OCI-LY3 (cell line): ENCODE measurements around the gene FBN2.

Source experiments
- H2AFZ ChIP-seq: fragments of 200-600, 300-600 bp; shearing (Covaris generic); 2 replicates; pipeline ENCODE4 v1.6.0; 2014; ENCODE audit warnings: antibody characterized with exemption, low read depth, low read length
- H3K27ac ChIP-seq: fragments of 200-600, 300-600 bp; sonication (generic); 2 replicates; pipeline ENCODE4 v1.5.1; 2014; ENCODE audit warnings: mild to moderate bottlenecking, low read length, moderate library complexity, mixed read lengths
- H3K27me3 ChIP-seq: fragments of 200-600, 300-600 bp; sonication (generic); 2 replicates; pipeline ENCODE4 v1.6.1; 2014; ENCODE audit warnings: low read depth, low read length, mixed read lengths
- H3K36me3 ChIP-seq: fragments of 200-600, 300-600 bp; sonication (generic); replicated peaks from 2 replicates; pipeline ENCODE3; 2014; ENCODE audit warnings: low read depth, low read length, mixed read lengths
- H3K4me1 ChIP-seq: fragments of 300-600, 200-600 bp; sonication (generic); 2 replicates; pipeline ENCODE4 v1.6.1; 2014; ENCODE audit warnings: low read length, mixed read lengths
- H3K4me2 ChIP-seq: fragments of 200-600, 300-600 bp; sonication (generic); 2 replicates; pipeline ENCODE4 v1.6.1; 2014; ENCODE audit warnings: low read length, mixed read lengths
- H3K4me3 ChIP-seq: fragments of 300-600, 200-600 bp; sonication (generic); 2 replicates; pipeline ENCODE4 v1.5.1; 2014; ENCODE audit warnings: antibody characterized with exemption, mild to moderate bottlenecking, low read length, moderate library complexity
- H3K79me2 ChIP-seq: fragments of 300-600, 200-600 bp; shearing (Covaris generic); 2 replicates; pipeline ENCODE4 v1.6.1; 2014; ENCODE audit warnings: mild to moderate bottlenecking, low read length, mixed read lengths
- H3K9ac ChIP-seq: fragments of 300-600, 200-600 bp; shearing (Covaris generic); 2 replicates; pipeline ENCODE4 v1.6.0; 2014; ENCODE audit warnings: mild to moderate bottlenecking, low read length, moderate library complexity
- H3K9me3 ChIP-seq: fragments of 200-600, 300-600 bp; shearing (Covaris generic); 2 replicates; pipeline ENCODE4 v1.6.1; 2014; ENCODE audit warnings: low read length, mixed read lengths; ENCODE audit not compliant: insufficient read depth
- H4K20me1 ChIP-seq: fragments of 200-600, 300-600 bp; sonication (generic); 2 replicates; pipeline ENCODE4 v1.6.1; 2016; ENCODE audit warnings: low read length, mixed read lengths; ENCODE audit not compliant: insufficient read depth
- EZH2phosphoT487 ChIP-seq: fragments of 200-600 bp; shearing (Covaris generic); IDR thresholded peaks from 2 replicates; pipeline ENCODE4 v1.6.1; 2018; ENCODE audit warnings: antibody characterized with exemption, mixed run types, low read depth
- TF ChIP-seq, protein P1 (sequence below): fragments of 200-600, 300-600 bp; sonication (generic); IDR thresholded peaks from 2 replicates; pipeline ENCODE4 v1.5.1; 2014; ENCODE audit warnings: antibody characterized with exemption, low read length, low read depth

The FBN2 gene

DNA sequence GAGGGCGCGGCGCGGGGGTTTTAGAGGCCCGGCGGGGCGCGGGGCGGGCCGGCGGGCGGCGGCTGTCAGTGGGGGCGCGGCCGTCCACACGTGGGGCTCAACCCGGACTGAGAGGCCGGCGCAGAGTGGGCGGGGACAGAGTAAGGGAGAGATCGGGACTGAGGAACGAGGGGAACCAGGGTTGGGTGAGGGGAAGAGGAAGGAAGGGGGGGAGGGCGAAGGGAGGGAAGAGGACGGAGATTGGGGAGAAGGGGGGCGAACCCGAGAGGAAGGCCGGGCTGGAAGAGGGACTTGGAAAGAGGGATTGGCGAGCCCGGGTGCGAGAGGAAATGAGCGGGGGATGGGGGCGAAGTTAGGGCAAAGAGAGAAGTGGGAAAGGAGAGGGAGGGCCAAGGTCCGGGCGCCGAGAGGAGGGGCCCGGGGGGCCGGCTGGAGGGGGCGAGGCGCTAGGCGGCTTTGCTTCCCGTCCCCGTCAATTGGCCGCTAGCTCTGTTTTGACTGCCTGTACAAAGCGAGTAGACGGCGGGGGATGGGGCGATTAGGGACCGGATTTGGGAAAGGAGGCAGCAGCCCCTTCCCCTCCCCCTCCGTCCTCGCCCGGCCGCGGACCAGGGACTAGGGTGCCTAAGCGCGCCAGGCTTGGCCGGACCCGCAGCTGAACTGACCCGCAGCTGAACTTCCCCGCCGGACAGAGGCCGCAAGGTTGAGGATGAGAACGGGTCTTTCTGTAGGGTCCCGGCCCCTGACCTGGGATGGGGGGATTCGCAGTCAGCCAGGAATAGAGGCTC, 399 bp upstream of the FBN2 start:
- TF ChIP-seq, protein P1, sequence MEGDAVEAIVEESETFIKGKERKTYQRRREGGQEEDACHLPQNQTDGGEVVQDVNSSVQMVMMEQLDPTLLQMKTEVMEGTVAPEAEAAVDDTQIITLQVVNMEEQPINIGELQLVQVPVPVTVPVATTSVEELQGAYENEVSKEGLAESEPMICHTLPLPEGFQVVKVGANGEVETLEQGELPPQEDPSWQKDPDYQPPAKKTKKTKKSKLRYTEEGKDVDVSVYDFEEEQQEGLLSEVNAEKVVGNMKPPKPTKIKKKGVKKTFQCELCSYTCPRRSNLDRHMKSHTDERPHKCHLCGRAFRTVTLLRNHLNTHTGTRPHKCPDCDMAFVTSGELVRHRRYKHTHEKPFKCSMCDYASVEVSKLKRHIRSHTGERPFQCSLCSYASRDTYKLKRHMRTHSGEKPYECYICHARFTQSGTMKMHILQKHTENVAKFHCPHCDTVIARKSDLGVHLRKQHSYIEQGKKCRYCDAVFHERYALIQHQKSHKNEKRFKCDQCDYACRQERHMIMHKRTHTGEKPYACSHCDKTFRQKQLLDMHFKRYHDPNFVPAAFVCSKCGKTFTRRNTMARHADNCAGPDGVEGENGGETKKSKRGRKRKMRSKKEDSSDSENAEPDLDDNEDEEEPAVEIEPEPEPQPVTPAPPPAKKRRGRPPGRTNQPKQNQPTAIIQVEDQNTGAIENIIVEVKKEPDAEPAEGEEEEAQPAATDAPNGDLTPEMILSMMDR: no peak
- Histone ChIP-seq H3K4me3 (no peak overlapping the region), H3K4me2 (no peak overlapping the region), H3K27me3 (no peaks in the 10 kb centered on the region), H3K4me1 (no peaks in the 10 kb centered on the region), H3K9ac (no peak overlapping the region), H3K9me3 (no peaks in the 10 kb centered on the region), H3K79me2 (no peaks in the 10 kb centered on the region), H3K36me3 (no peaks in the 10 kb centered on the region), H2AFZ (no peak overlapping the region), H3K27ac (no peak overlapping the region), H4K20me1 (no peaks in the 10 kb centered on the region)

DNA sequence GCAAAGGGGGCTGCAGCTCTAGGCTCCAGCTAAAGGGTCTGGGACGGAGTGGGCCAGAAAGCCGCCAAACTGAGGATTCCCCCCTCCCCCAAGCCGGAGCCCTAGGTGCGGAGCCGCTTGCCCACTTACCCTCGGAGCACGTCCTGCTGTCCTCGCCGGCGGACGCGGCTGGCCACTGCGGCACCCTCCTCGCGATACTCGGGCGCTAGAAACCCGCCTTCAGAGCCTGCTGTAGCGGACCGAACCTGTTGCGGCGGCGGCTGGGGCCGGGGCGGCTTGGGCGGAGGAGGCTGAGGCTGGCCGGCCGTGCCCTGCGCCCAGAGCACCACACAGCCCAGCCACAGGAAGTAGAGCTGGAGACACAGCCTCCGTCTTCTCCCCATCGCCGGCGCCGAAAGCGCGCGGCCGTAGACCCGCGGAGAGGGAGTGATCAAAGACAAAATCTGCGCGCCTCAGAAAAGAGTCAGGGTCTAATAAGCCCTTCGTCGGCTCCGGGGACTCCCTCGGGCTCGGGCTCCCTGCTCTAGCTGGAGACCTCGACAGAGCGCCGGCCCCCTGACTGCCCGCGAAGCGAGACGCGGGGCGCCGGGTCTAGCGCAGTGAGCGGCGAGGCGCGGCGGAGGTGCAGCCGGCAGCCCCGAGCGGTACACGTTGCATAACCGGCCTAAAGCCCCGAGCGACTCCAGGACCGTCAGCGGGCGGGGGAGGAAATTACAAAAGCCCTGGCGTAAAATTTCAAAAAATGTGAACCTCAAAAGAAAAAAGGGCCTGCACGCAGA, 635 bp downstream of the FBN2 start:
- Histone ChIP-seq H3K79me2 (no peaks in the 10 kb centered on the region), H3K4me3 (no peak overlapping the region), H2AFZ (no peak overlapping the region), H3K9ac (no peak overlapping the region), H3K27ac (no peak overlapping the region), H4K20me1 (no peaks in the 10 kb centered on the region), H3K4me2 (no peak overlapping the region), H3K36me3 (no peaks in the 10 kb centered on the region), H3K4me1 (no peaks in the 10 kb centered on the region), H3K27me3 (no peaks in the 10 kb centered on the region), H3K9me3 (no peaks in the 10 kb centered on the region)
- TF ChIP-seq EZH2phosphoT487: no peak
- TF ChIP-seq, protein P1: no peak

DNA sequence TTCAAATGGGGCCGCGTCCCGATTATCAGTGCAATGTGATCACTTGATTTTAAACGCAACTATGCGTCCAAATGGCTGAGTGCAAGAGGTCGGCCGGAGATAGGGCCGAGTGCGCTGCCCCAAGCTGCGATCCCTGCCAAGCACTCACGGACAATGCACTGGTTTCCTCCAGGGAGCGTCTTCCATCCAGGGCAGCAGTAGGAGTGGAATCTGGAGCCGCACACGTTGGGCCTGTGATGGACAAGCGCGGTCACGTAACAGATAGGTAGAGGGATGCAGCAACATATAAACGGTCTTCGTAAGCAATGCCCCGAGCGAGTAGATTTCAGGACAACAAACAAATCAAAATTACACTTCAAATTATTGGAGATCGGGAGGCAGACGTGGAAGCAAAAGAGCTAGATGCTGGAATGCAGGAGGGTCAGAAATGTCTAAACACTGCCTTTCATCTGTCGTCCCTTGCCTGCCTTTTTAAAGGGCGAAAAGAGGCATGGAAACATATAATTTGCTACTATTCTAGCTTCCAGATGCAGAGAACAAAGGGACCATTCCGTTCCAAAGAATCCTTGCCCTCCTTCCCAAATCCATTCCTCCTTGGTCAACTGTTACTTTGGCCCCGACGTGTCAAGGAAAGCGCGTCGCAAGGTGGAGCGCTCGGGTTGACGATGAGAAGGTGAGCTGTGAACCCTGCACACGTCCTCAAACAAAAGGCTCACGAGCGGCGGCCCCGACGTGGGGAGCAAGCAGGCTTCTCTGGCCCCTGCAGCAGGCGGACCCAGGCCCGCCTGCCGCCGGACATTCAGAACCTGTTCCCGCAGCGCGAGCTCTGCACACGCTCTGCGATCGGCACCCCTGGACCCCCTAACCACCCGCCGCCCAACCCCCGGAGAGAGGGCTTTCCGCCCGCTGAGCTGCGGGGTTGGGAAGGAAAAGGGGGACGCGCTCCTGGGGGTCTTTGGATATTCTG, 1.5 kb downstream of the FBN2 start:
- TF ChIP-seq, protein P1: no peak
- no peak for TF ChIP-seq EZH2phosphoT487
- H3K4me3 ChIP-seq: no peak overlapping the region
- no peaks in the 10 kb centered on the region for H3K27me3 ChIP-seq
- no peaks in the 10 kb centered on the region for H3K4me1 ChIP-seq
- no peak overlapping the region for H3K4me2 ChIP-seq
- no peak overlapping the region for H3K9ac ChIP-seq
- H3K36me3 ChIP-seq: no peaks in the 10 kb centered on the region
- H3K9me3 ChIP-seq: no peaks in the 10 kb centered on the region
- H2AFZ ChIP-seq: no peak overlapping the region
- no peaks in the 10 kb centered on the region for H3K79me2 ChIP-seq
- no peaks in the 10 kb centered on the region for H4K20me1 ChIP-seq
- no peak overlapping the region for H3K27ac ChIP-seq

DNA sequence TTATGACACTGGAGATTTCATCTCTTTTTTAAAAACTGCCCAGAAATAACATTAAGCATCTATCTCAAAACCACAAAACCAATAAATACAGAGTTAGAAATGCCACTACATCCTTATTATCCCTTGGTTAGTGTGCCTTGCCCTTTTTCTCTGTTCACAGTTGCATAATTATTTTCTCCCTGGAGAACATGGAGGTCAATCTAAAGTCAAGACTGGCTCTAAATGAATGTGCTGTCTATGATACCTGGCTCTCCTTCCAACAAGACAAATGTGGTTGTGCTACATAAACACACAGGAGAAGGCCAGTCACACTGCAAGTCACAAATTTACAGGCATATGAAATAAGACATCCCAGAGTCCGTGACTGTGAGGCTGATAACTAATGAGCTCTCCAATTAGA, 2.8 kb downstream of the FBN2 start:
- no peaks in the 10 kb centered on the region for H3K4me1 ChIP-seq
- H2AFZ ChIP-seq: no peak overlapping the region
- no peaks in the 10 kb centered on the region for H3K36me3 ChIP-seq
- no peaks in the 10 kb centered on the region for H4K20me1 ChIP-seq
- no peak overlapping the region for H3K27ac ChIP-seq
- no peaks in the 10 kb centered on the region for H3K27me3 ChIP-seq
- no peak overlapping the region for H3K4me2 ChIP-seq
- H3K4me3 ChIP-seq: no peak overlapping the region
- H3K9ac ChIP-seq: no peak overlapping the region
- TF ChIP-seq EZH2phosphoT487: no peak
- TF ChIP-seq, protein P1: no peak
- H3K79me2 ChIP-seq: no peaks in the 10 kb centered on the region
- no peaks in the 10 kb centered on the region for H3K9me3 ChIP-seq
